ENCODE data around the gene ATG10. TPM values are rescaled to one million over a fixed set of nuclear protein-coding genes. Genes with fewer than 3 reads are reported as not detected.

Gene ATG10
- total RNA-seq, 1 donor from 2014 or later = 4.3 TPM

- no peak overlapping the region for H3K4me2 ChIP-seq (ENCODE audit: low read length)
- H3K4me1 ChIP-seq (ENCODE audit: insufficient read depth, low read length) = peaks cover 24% of the 10 kb centered on the region
- DNase-seq (ENCODE audit: low read depth) = no peak
- no peaks in the 10 kb centered on the region for H3K27me3 Mint-ChIP-seq (ENCODE audit: low read depth, unreplicated experiment)
- H3K27me3 ChIP-seq (ENCODE audit: insufficient read depth, low read length) = no peaks in the 10 kb centered on the region
- peaks cover 37% of the 10 kb centered on the region for H3K4me1 Mint-ChIP-seq (ENCODE audit: low read depth, unreplicated experiment)
- no peaks in the 10 kb centered on the region for H3K9me3 ChIP-seq (ENCODE audit: insufficient read depth, low read depth, low read length)
- no peaks in the 10 kb centered on the region for H4K20me1 ChIP-seq (ENCODE audit: insufficient read depth, low read length)
- no peaks in the 10 kb centered on the region for H3K79me2 ChIP-seq (ENCODE audit: insufficient read depth, low read length)
- H3K27ac Mint-ChIP-seq (ENCODE audit: unreplicated experiment) = no peak overlapping the region
- H3K4me3 ChIP-seq (ENCODE audit: insufficient read depth, low read depth, low read length) = no peak overlapping the region
- no peak overlapping the region for H3K27ac ChIP-seq (ENCODE audit: low read depth, low read length)
- H3K36me3 ChIP-seq (ENCODE audit: insufficient read depth, low read length) = no peaks in the 10 kb centered on the region
- no peak for FAIRE-seq
- TF ChIP-seq EZH2 (IDR thresholded peaks at IDR 0.05; ENCODE audit: insufficient read depth, low read length) (no peak), CTCF (IDR thresholded peaks at IDR 0.05; ENCODE audit: insufficient read depth, low read depth, low read length) (no peak)
- H2AFZ ChIP-seq (ENCODE audit: low read depth, low read length) = no peak overlapping the region
- H3K4me3 Mint-ChIP-seq (ENCODE audit: unreplicated experiment) = no peak overlapping the region
- H3K36me3 Mint-ChIP-seq (ENCODE audit: low read depth, unreplicated experiment) = no peaks in the 10 kb centered on the region
- H3K9me3 Mint-ChIP-seq (ENCODE audit: unreplicated experiment) = no peaks in the 10 kb centered on the region
- H3K9ac ChIP-seq (ENCODE audit: low read length) = no peak overlapping the region
Observed at GRCh38 chr5:82167372-82167935, 195.6 kb downstream of the ATG10 start.

GRCh38 chr5:82168294-82168693 is 196.5 kb downstream of the ATG10 start:
- H3K27ac Mint-ChIP-seq (ENCODE audit: unreplicated experiment) = peak overlapping the region; percentile 38
- H3K9me3 Mint-ChIP-seq (ENCODE audit: unreplicated experiment) = no peaks in the 10 kb centered on the region
- Histone ChIP-seq H3K4me1 (ENCODE audit: insufficient read depth, low read length) (peaks cover 24% of the 10 kb centered on the region), H4K20me1 (ENCODE audit: insufficient read depth, low read length) (no peaks in the 10 kb centered on the region), H3K79me2 (ENCODE audit: insufficient read depth, low read length) (no peaks in the 10 kb centered on the region), H3K9ac (ENCODE audit: low read length) (no peak overlapping the region), H3K9me3 (ENCODE audit: insufficient read depth, low read depth, low read length) (no peaks in the 10 kb centered on the region), H2AFZ (ENCODE audit: low read depth, low read length) (no peak overlapping the region), H3K27me3 (ENCODE audit: insufficient read depth, low read length) (no peaks in the 10 kb centered on the region), H3K4me3 (ENCODE audit: insufficient read depth, low read depth, low read length) (no peak overlapping the region), H3K4me2 (ENCODE audit: low read length) (no peak overlapping the region), H3K36me3 (ENCODE audit: insufficient read depth, low read length) (no peaks in the 10 kb centered on the region), H3K27ac (ENCODE audit: low read depth, low read length) (no peak overlapping the region)
- TF ChIP-seq CTCF (IDR thresholded peaks at IDR 0.05; ENCODE audit: insufficient read depth, low read depth, low read length) = no peak
- TF ChIP-seq EZH2 (IDR thresholded peaks at IDR 0.05; ENCODE audit: insufficient read depth, low read length) = no peak
- H3K36me3 Mint-ChIP-seq (ENCODE audit: low read depth, unreplicated experiment) = no peaks in the 10 kb centered on the region
- H3K4me3 Mint-ChIP-seq (ENCODE audit: unreplicated experiment) = no peak overlapping the region
- no peaks in the 10 kb centered on the region for H3K27me3 Mint-ChIP-seq (ENCODE audit: low read depth, unreplicated experiment)
- FAIRE-seq = no peak
- peak; percentile 37 for DNase-seq (ENCODE audit: low read depth)
- H3K4me1 Mint-ChIP-seq (ENCODE audit: low read depth, unreplicated experiment) = peaks cover 34% of the 10 kb centered on the region

- H3K4me3 Mint-ChIP-seq (ENCODE audit: unreplicated experiment) = no peak overlapping the region
- Histone ChIP-seq H3K27ac (ENCODE audit: low read depth, low read length) (no peak overlapping the region), H3K4me1 (ENCODE audit: insufficient read depth, low read length) (peaks cover 12% of the 10 kb centered on the region), H3K9ac (ENCODE audit: low read length) (no peak overlapping the region), H2AFZ (ENCODE audit: low read depth, low read length) (no peak overlapping the region), H3K4me3 (ENCODE audit: insufficient read depth, low read depth, low read length) (no peak overlapping the region), H3K79me2 (ENCODE audit: insufficient read depth, low read length) (no peaks in the 10 kb centered on the region), H4K20me1 (ENCODE audit: insufficient read depth, low read length) (no peaks in the 10 kb centered on the region), H3K36me3 (ENCODE audit: insufficient read depth, low read length) (no peaks in the 10 kb centered on the region), H3K9me3 (ENCODE audit: insufficient read depth, low read depth, low read length) (no peaks in the 10 kb centered on the region), H3K27me3 (ENCODE audit: insufficient read depth, low read length) (no peaks in the 10 kb centered on the region), H3K4me2 (ENCODE audit: low read length) (no peak overlapping the region)
- H3K36me3 Mint-ChIP-seq (ENCODE audit: low read depth, unreplicated experiment) = no peaks in the 10 kb centered on the region
- FAIRE-seq (peak; percentile 17), DNase-seq (ENCODE audit: low read depth) (no peak)
- no peaks in the 10 kb centered on the region for H3K9me3 Mint-ChIP-seq (ENCODE audit: unreplicated experiment)
- TF ChIP-seq CTCF (IDR thresholded peaks at IDR 0.05; ENCODE audit: insufficient read depth, low read depth, low read length) (no peak), EZH2 (IDR thresholded peaks at IDR 0.05; ENCODE audit: insufficient read depth, low read length) (no peak)
- H3K27ac Mint-ChIP-seq (ENCODE audit: unreplicated experiment) = no peak overlapping the region
- peaks cover 27% of the 10 kb centered on the region for H3K4me1 Mint-ChIP-seq (ENCODE audit: low read depth, unreplicated experiment)
- H3K27me3 Mint-ChIP-seq (ENCODE audit: low read depth, unreplicated experiment) = no peaks in the 10 kb centered on the region
Observed at GRCh38 chr5:82169892-82170291, 198.1 kb downstream of the ATG10 start.

Measured in astrocyte (in vitro differentiated cells and primary cell).